Measurements from ENCODE around the gene ARF6. TPM values are rescaled to one million over a fixed set of nuclear protein-coding genes. Genes with fewer than 3 reads are reported as not detected.

ARF6 gene
- total RNA-seq, 1 experiment from 2014 or later, result 58.8 TPM

- no peak overlapping the region for H3K4me3 Mint-ChIP-seq (ENCODE audit: unreplicated experiment)
- no peak overlapping the region for H3K27ac Mint-ChIP-seq (ENCODE audit: unreplicated experiment)
- Histone ChIP-seq H3K4me1 (no peaks in the 10 kb centered on the region), H3K36me3 (ENCODE audit: control insufficient read depth, insufficient read depth, low read length) (no peaks in the 10 kb centered on the region), H3K9me3 (no peaks in the 10 kb centered on the region), H3K27me3 (replicated peaks; ENCODE audit: control insufficient read depth, insufficient read depth, low read length) (no peaks in the 10 kb centered on the region), H3K4me3 (ENCODE audit: low read depth, low read length) (no peak overlapping the region)
- POLR2A ChIA-PET, result no interaction called here
- H3K9me3 Mint-ChIP-seq (ENCODE audit: unreplicated experiment), result no peaks in the 10 kb centered on the region
- peaks cover 7% of the 10 kb centered on the region for H3K4me1 Mint-ChIP-seq (ENCODE audit: low read depth, unreplicated experiment)
- H3K36me3 Mint-ChIP-seq (ENCODE audit: insufficient read depth, unreplicated experiment), result no peaks in the 10 kb centered on the region
- no peak for DNase-seq
- no peak for TF ChIP-seq CTCF (IDR thresholded peaks at IDR 0.05; ENCODE audit: insufficient read depth in 1 of 2, low read depth in 1 of 2, low read length in 1 of 2, severe bottlenecking in 1 of 2, unreplicated experiment in 1 of 2)
- intact Hi-C loops (cut with micrococcal nuclease; ENCODE audit: unreplicated experiment), result no loop called here
- H3K27me3 Mint-ChIP-seq (ENCODE audit: insufficient read depth, unreplicated experiment), result no peaks in the 10 kb centered on the region
- CTCF ChIA-PET, result no interaction called here
- no TSS peak for BruUV-seq (replicated peaks)
These were observed 33.9 kb downstream of the ARF6 start for GRCh38 chr14:49926803-49927202.

GRCh38 chr14:49928015-49928414 lies 35.1 kb downstream of the ARF6 start:
- ChIA-PET CTCF (no interaction called here), POLR2A (no interaction called here)
- no peak overlapping the region for H3K27ac Mint-ChIP-seq (ENCODE audit: unreplicated experiment)
- no peaks in the 10 kb centered on the region for H3K27me3 Mint-ChIP-seq (ENCODE audit: insufficient read depth, unreplicated experiment)
- BruUV-seq (replicated peaks), result no TSS peak
- H3K4me3 Mint-ChIP-seq (ENCODE audit: unreplicated experiment), result no peak overlapping the region
- no peaks in the 10 kb centered on the region for H3K9me3 Mint-ChIP-seq (ENCODE audit: unreplicated experiment)
- H3K27me3 ChIP-seq (replicated peaks; ENCODE audit: control insufficient read depth, insufficient read depth, low read length), result no peaks in the 10 kb centered on the region
- no peak for DNase-seq
- no peak overlapping the region for H3K4me3 ChIP-seq (ENCODE audit: low read depth, low read length)
- intact Hi-C loops (cut with micrococcal nuclease; ENCODE audit: unreplicated experiment), result no loop called here
- no peaks in the 10 kb centered on the region for H3K36me3 Mint-ChIP-seq (ENCODE audit: insufficient read depth, unreplicated experiment)
- H3K4me1 ChIP-seq, result no peaks in the 10 kb centered on the region
- no peak for TF ChIP-seq CTCF (IDR thresholded peaks at IDR 0.05; ENCODE audit: insufficient read depth in 1 of 2, low read depth in 1 of 2, low read length in 1 of 2, severe bottlenecking in 1 of 2, unreplicated experiment in 1 of 2)
- H3K4me1 Mint-ChIP-seq (ENCODE audit: low read depth, unreplicated experiment), result peaks cover 7% of the 10 kb centered on the region
- H3K36me3 ChIP-seq (ENCODE audit: control insufficient read depth, insufficient read depth, low read length), result no peaks in the 10 kb centered on the region
- no peaks in the 10 kb centered on the region for H3K9me3 ChIP-seq

GRCh38 chr14:49930720-49931119 lies 37.8 kb downstream of the ARF6 start:
- Mint-ChIP-seq H3K27me3 (ENCODE audit: insufficient read depth, unreplicated experiment) (no peaks in the 10 kb centered on the region), H3K36me3 (ENCODE audit: insufficient read depth, unreplicated experiment) (no peaks in the 10 kb centered on the region), H3K4me3 (ENCODE audit: unreplicated experiment) (no peak overlapping the region), H3K9me3 (ENCODE audit: unreplicated experiment) (no peaks in the 10 kb centered on the region), H3K4me1 (ENCODE audit: low read depth, unreplicated experiment) (peaks cover 7% of the 10 kb centered on the region), H3K27ac (ENCODE audit: unreplicated experiment) (no peak overlapping the region)
- no peaks in the 10 kb centered on the region for H3K27me3 ChIP-seq (replicated peaks; ENCODE audit: control insufficient read depth, insufficient read depth, low read length)
- H3K4me1 ChIP-seq, result no peaks in the 10 kb centered on the region
- intact Hi-C loops (cut with micrococcal nuclease; ENCODE audit: unreplicated experiment), result no loop called here
- TF ChIP-seq CTCF (IDR thresholded peaks at IDR 0.05; ENCODE audit: insufficient read depth in 1 of 2, low read depth in 1 of 2, low read length in 1 of 2, severe bottlenecking in 1 of 2, unreplicated experiment in 1 of 2), result no peak
- H3K9me3 ChIP-seq, result no peaks in the 10 kb centered on the region
- H3K36me3 ChIP-seq (ENCODE audit: control insufficient read depth, insufficient read depth, low read length), result no peaks in the 10 kb centered on the region
- CTCF ChIA-PET, result no interaction called here
- no TSS peak for BruUV-seq (replicated peaks)
- POLR2A ChIA-PET, result no interaction called here
- DNase-seq, result no peak
- no peak overlapping the region for H3K4me3 ChIP-seq (ENCODE audit: low read depth, low read length)
